ENCODE results near the gene ARAP1. TPM values are rescaled to one million over a fixed set of nuclear protein-coding genes. Genes with fewer than 3 reads are reported as not detected.
A peak's percentile ranks its signal among the peaks of the same experiment; 100 is the strongest.

The ARAP1 gene
- total RNA-seq, 1 donor from 2014 or later: 17.6 TPM

DNA sequence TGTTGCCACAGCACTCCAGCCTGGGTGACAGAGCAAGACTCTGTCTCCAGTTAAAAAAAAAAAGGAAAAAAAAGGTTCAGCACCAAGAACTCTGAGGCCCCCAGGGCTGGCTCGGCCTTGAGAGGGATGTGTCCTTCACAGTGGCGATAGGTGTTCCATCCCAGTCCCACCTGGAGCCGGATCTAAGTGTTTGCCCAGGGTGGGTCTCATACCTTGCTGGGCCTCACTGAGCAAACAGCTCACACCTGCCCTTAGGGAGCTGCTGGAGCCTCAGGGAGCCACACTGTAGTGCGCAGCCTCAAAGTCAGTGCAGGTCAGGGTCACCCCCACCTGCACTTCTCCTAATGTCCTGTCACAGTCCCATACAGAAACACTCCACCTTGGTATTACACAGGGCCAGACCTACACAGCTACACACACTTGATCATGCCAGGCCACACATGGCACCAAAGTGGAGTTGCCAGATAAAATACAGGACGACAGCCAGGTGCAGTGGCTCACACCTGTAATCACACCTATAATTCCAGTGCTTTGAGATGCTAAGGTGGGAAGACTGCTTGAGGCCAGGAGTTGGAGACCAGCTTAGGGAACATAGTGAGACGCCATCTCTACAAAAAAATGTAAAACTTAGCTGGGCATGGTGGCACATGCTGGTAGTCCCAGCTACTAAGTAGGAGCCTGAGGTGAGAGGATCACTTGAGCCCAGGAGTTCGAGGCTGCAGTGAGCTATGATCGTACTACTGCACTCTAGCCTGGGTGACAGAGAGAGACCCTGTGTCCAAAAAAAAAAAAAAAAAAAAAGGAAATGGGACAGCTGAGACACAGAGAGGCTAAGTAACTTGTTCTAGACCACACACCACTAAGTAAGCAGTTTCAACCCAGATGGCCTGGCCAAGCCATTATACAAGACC lies 34.4 kb upstream of the ARAP1 start:
- Histone ChIP-seq H3K9ac (no peak overlapping the region), H3K27me3 (peaks cover 6% of the 10 kb centered on the region), H2AFZ (replicated peaks) (no peak overlapping the region), H3K4me3 (no peak overlapping the region), H3K36me3 (no peaks in the 10 kb centered on the region), H3K4me2 (peak overlapping the region; percentile 45), H3K9me3 (ENCODE audit: low read depth) (no peaks in the 10 kb centered on the region), H4K20me1 (ENCODE audit: low read depth) (no peaks in the 10 kb centered on the region), H3K27ac (no peak overlapping the region), H3K4me1 (peaks cover 16% of the 10 kb centered on the region), H3F3A (ENCODE audit: low read depth) (no peaks in the 10 kb centered on the region), H3K79me2 (ENCODE audit: low read depth) (no peaks in the 10 kb centered on the region)
- Mint-ChIP-seq H3K9me3 (no peaks in the 10 kb centered on the region), H3K4me1 (peaks cover 22% of the 10 kb centered on the region), H3K4me3 (no peak overlapping the region), H3K27ac (peak overlapping the region; percentile 57), H3K36me3 (no peaks in the 10 kb centered on the region), H3K27me3 (ENCODE audit: insufficient read depth, low read depth) (peaks cover 9% of the 10 kb centered on the region)
- DNase-seq (ENCODE audit: low spot score): peak; percentile 0
- no peak for TF ChIP-seq EZH2 (IDR thresholded peaks at IDR 0.05)
- TF ChIP-seq EZH2phosphoT487 (IDR thresholded peaks at IDR 0.05): no peak
- TF ChIP-seq, protein P1, sequence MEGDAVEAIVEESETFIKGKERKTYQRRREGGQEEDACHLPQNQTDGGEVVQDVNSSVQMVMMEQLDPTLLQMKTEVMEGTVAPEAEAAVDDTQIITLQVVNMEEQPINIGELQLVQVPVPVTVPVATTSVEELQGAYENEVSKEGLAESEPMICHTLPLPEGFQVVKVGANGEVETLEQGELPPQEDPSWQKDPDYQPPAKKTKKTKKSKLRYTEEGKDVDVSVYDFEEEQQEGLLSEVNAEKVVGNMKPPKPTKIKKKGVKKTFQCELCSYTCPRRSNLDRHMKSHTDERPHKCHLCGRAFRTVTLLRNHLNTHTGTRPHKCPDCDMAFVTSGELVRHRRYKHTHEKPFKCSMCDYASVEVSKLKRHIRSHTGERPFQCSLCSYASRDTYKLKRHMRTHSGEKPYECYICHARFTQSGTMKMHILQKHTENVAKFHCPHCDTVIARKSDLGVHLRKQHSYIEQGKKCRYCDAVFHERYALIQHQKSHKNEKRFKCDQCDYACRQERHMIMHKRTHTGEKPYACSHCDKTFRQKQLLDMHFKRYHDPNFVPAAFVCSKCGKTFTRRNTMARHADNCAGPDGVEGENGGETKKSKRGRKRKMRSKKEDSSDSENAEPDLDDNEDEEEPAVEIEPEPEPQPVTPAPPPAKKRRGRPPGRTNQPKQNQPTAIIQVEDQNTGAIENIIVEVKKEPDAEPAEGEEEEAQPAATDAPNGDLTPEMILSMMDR (IDR thresholded peaks at IDR 0.05): no peak

DNA sequence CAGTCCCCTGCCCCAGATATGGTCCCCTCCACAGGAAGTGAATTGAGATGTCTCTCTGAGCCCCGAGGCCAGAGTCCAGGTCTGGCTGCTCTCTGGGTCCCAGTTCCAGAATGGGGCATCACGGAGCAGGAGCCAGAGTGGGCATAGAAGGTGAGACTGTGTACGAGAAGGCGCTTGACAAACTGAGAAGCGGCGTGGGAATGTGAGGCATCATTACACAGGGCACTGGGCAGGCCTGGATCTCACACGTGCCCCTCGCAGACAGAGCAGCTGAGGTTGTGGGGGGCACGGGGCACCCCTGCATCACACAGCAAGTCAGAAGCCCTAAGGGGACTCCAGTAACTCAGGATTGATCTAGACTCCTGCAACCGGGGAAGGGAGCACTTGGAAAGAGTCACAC lies 32.5 kb upstream of the ARAP1 start:
- H3K79me2 ChIP-seq (ENCODE audit: low read depth): no peaks in the 10 kb centered on the region
- H3K4me1 Mint-ChIP-seq: peaks cover 25% of the 10 kb centered on the region

DNA sequence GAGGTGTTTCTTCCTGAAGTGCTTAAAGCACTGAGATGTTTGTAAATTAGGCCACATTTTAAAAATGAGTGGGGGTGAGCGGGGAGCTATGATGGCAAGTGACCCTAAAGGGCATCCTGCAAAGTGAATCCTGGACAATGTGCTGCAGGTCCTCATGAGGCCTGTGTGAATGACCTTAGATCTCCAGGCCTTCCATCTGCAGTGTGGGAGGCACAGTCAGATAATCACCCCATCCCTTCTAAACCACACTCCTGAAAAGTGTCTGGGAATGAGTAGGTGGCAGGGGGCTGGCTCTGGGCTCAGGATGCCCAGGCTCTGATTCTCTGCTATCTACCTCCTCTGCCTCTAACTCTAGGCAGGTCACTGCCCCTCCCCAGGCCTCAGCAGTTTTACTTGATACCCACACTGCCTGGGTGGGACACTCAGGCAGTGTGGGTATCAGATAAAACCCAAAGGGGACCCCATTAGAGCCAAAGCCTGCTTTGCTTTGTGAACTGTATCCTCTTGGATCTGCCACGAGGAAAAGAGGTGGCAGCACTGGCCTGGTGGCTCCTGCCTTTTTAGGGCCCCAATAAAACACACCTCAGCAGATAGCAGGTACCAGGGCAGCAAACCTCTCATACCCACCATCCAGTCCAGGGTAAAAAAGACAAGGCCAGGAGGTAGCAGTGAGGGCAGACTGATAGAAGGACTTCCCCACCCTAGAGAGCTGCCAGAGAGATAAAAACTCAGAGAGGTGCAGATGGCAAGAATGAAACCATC lies 31.1 kb upstream of the ARAP1 start:
- Histone ChIP-seq H3K9ac (no peak overlapping the region), H3F3A (ENCODE audit: low read depth) (no peaks in the 10 kb centered on the region), H3K4me3 (no peak overlapping the region), H3K4me1 (peaks cover 16% of the 10 kb centered on the region), H3K79me2 (ENCODE audit: low read depth) (no peaks in the 10 kb centered on the region), H4K20me1 (ENCODE audit: low read depth) (peaks cover 7% of the 10 kb centered on the region), H3K9me3 (ENCODE audit: low read depth) (no peaks in the 10 kb centered on the region), H3K36me3 (no peaks in the 10 kb centered on the region), H3K27me3 (peaks cover 25% of the 10 kb centered on the region), H3K27ac (no peak overlapping the region), H2AFZ (replicated peaks) (no peak overlapping the region), H3K4me2 (peak overlapping the region; percentile 93)
- H3K27ac Mint-ChIP-seq: no peak overlapping the region
- TF ChIP-seq EZH2phosphoT487 (IDR thresholded peaks at IDR 0.05): no peak
- no peak for TF ChIP-seq EZH2 (IDR thresholded peaks at IDR 0.05)
- TF ChIP-seq, protein P1 (IDR thresholded peaks at IDR 0.05): no peak
- DNase-seq (ENCODE audit: low spot score): peak; percentile 1
- no peaks in the 10 kb centered on the region for H3K36me3 Mint-ChIP-seq
- peaks cover 10% of the 10 kb centered on the region for H3K27me3 Mint-ChIP-seq (ENCODE audit: insufficient read depth, low read depth)
- peaks cover 30% of the 10 kb centered on the region for H3K4me1 Mint-ChIP-seq
- no peaks in the 10 kb centered on the region for H3K9me3 Mint-ChIP-seq
- no peak overlapping the region for H3K4me3 Mint-ChIP-seq

More for the DNA sequence above, 32.5 kb upstream of the ARAP1 start:
- no peaks in the 10 kb centered on the region for H3F3A ChIP-seq (ENCODE audit: low read depth)
- H3K27ac Mint-ChIP-seq: peak overlapping the region; percentile 81
- H3K4me3 ChIP-seq: no peak overlapping the region
- H3K4me1 ChIP-seq: peaks cover 16% of the 10 kb centered on the region
- no peaks in the 10 kb centered on the region for H3K36me3 Mint-ChIP-seq
- no peak overlapping the region for H3K9ac ChIP-seq
- peaks cover 23% of the 10 kb centered on the region for H3K27me3 ChIP-seq
- H3K9me3 Mint-ChIP-seq: no peaks in the 10 kb centered on the region
- no peak overlapping the region for H3K4me2 ChIP-seq
- no peaks in the 10 kb centered on the region for H3K36me3 ChIP-seq
- no peak overlapping the region for H2AFZ ChIP-seq (replicated peaks)
- H4K20me1 ChIP-seq (ENCODE audit: low read depth): peaks cover 7% of the 10 kb centered on the region
- no peak overlapping the region for H3K4me3 Mint-ChIP-seq
- TF ChIP-seq, protein P1 (IDR thresholded peaks at IDR 0.05): no peak
- TF ChIP-seq EZH2 (IDR thresholded peaks at IDR 0.05) (no peak), EZH2phosphoT487 (IDR thresholded peaks at IDR 0.05) (no peak)
- peak; percentile 0 for DNase-seq (ENCODE audit: low spot score)
- peaks cover 10% of the 10 kb centered on the region for H3K27me3 Mint-ChIP-seq (ENCODE audit: insufficient read depth, low read depth)
- no peak overlapping the region for H3K27ac ChIP-seq
- no peaks in the 10 kb centered on the region for H3K9me3 ChIP-seq (ENCODE audit: low read depth)
